ENCODE measurements around the gene AGBL1. TPM values are rescaled to one million over a fixed set of nuclear protein-coding genes. Genes with fewer than 3 reads are reported as not detected.
"Not testable (repeated sequence)": the region's sequence is repeated elsewhere in the genome, so short reads cannot be mapped to it uniquely, and the experiment has no call there.

The AGBL1 gene
- polyA plus RNA-seq, 1 donor from 2014 or later = not detected

DNA sequence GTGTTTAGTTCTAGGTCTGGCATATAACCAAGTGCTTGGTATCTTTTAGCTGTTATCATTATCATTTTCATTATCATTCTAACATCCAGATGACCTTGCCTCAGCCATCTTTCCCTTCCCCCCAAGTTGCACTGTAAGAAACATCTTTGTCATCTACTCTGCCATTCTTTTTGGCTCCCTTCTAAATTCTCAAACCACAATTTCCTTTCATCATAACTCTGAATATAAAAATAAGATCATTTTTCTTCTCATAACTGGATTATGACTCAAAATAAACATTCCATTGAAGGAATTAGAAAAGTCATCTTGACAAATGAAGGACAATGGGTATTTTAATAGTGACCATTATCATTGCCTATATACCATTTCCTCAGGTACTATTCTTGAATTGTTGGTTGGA, 786.2 kb downstream of the AGBL1 start:
- Mint-ChIP-seq H3K36me3 (no peaks in the 10 kb centered on the region), H3K27ac (no peak overlapping the region), H3K9me3 (peaks cover 0 to 3% (median 0%) of the 10 kb centered on the region in 3 donors), H3K4me1 (no peaks in the 10 kb centered on the region), H3K27me3 (no peaks in the 10 kb centered on the region), H3K4me3 (no peak overlapping the region)

DNA sequence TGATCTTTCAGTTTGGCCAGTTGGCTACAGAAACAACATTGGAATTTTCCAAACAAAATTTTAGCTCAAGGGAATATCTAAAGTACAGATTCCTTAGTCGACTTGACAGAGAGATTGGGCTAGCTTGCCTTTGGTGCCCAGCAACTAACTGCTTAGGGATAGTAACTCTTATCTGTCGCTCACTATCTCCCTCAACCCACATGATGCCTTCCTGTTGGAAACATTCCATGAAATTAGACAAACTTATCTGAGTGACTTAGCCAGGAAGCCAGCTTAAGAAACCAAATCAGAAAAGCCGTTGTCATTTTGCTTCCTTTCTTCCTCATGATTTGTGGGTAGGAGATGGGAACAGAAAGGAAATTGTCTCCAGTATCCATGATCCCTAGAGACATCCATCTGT, 791.2 kb downstream of the AGBL1 start:
- H3K4me1 Mint-ChIP-seq = peaks cover 0 to 1% (median 0%) of the 10 kb centered on the region in 3 donors
- no peak overlapping the region for H3K27ac Mint-ChIP-seq
- no peak overlapping the region for H3K4me3 Mint-ChIP-seq
- H3K36me3 Mint-ChIP-seq = no peaks in the 10 kb centered on the region
- H3K27me3 Mint-ChIP-seq = no peaks in the 10 kb centered on the region
- peaks cover 0 to 7% (median 0%) of the 10 kb centered on the region in 3 donors for H3K9me3 Mint-ChIP-seq

DNA sequence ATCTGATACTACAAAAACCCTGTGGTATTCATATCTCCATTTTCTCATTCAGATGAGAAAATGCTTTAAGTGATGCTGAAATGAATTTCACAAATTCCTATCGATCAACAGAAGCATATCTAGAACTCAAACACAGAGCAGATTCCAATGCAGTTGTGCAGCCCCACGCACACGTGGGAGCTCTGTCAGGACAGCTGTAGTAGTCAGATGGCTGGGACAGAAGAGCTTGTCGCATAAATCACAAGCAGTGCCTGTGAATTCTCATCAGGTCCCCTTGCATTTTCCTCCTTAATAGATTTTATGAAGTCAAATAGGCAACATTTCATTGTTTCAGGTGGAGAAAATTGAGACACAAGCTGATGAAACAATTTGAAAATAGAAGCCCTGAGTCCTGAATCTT, 792.3 kb downstream of the AGBL1 start:
- Mint-ChIP-seq H3K4me1 (peaks cover 0 to 1% (median 0%) of the 10 kb centered on the region in 3 donors), H3K9me3 (peaks cover 0 to 7% (median 0%) of the 10 kb centered on the region in 3 donors), H3K27ac (no peak overlapping the region), H3K27me3 (no peaks in the 10 kb centered on the region), H3K4me3 (no peak overlapping the region), H3K36me3 (no peaks in the 10 kb centered on the region)

DNA sequence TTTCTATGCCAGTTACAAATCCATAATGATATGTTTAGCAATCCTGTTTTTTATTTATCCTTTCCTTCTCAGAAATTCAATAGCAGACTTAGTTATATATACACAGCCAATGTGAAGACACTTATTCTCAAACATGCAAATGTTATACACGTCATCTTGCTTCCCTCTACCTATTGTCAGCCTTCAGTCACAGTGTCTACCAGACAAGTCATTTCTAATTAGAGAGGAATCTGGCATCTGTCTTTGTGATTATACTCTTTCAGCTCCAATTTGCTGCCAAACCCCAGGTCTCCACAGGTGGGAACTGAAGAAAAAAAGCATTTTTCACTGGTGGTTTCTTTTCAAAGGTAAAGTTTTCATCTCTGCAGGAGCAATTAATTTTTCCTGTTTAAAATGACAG, 793.1 kb downstream of the AGBL1 start:
- Mint-ChIP-seq H3K9me3 (peaks cover 0 to 7% (median 0%) of the 10 kb centered on the region in 3 donors), H3K36me3 (no peaks in the 10 kb centered on the region), H3K4me3 (no peak overlapping the region), H3K27ac (no peak overlapping the region), H3K4me1 (peaks cover 0 to 1% (median 0%) of the 10 kb centered on the region in 3 donors), H3K27me3 (no peaks in the 10 kb centered on the region)

DNA sequence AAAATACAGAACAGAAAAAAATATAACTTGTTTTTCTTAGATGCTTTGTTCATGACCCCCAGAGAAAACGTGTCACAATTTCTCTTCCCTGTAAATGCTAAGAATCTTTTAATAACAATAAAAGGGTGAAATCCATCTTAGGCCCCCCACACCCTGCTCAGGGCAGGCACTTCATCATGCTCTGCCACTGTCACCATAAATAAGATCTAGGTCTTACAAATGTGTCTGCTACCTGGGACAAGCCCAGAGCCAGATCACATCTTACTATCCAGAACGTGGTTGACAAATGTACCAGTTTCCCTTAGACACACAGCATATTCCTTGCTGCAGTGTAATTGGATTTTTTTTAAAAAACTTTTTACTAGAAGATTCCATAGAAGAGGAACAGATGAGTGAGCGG, 795.4 kb downstream of the AGBL1 start:
- Mint-ChIP-seq H3K27me3 (no peaks in the 10 kb centered on the region), H3K9me3 (peaks cover 0 to 9% (median under 1%) of the 10 kb centered on the region in 3 donors), H3K4me3 (no peak overlapping the region), H3K36me3 (no peaks in the 10 kb centered on the region), H3K27ac (no peak overlapping the region), H3K4me1 (peaks cover 0 to 1% (median 0%) of the 10 kb centered on the region in 3 donors)

DNA sequence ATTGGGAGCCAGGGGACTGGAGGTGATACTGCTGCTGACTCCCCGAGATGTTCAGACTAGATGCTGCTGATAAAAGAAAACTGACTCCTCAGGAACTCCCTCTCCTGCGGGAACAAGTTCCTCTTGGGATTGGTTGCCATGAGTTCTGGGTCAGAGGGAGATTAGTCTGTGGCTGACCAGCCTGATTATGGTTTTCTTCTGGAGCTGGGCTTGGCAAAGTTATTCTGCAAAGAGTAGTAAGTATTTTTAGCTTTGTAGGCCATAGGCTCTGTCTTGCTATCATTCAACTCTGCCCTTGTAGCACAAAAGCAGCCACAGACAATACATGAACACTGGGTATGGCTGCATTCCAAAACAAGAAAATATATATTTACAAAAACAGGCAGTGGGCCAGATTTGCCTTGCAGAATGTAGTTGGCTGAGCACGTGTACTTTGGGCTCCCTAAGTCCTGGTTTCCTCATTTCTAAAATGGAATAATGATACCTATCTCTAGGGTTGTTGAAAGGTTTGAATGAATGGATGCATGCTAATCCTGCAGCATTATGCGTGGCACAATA, 796.8 kb downstream of the AGBL1 start:
- peaks cover 0 to 6% (median 5%) of the 10 kb centered on the region in 3 donors for H3K9me3 Mint-ChIP-seq
- no peak overlapping the region for H3K27ac Mint-ChIP-seq
- no peak overlapping the region for H3K4me3 Mint-ChIP-seq
- no peaks in the 10 kb centered on the region for H3K27me3 Mint-ChIP-seq
- H3K4me1 Mint-ChIP-seq = peaks cover 0 to 1% (median 0%) of the 10 kb centered on the region in 3 donors
- H3K36me3 Mint-ChIP-seq = no peaks in the 10 kb centered on the region

DNA sequence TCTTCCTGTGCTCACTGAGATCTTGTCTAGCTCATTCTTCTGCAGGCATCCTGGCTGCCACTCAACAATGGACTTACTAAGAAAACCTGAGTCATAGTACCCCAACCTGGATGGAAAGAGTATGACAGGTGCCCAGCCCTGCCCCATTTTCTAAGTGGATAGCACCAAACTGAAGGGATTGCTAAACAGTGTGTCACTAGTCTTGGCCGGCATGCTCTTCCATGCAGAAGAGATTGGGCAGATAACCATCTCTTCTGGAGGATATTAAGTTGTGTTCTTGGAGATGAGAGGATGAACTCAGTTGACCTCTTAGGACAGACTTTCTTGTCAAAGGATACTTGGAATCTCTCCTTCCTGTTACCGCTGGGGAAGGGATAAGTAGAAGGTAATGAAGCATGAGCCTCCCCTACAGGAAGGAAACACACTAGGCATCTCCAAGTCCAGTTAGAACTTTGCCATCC, 797.5 kb downstream of the AGBL1 start:
- peaks cover 0 to 5% (median 5%) of the 10 kb centered on the region in 3 donors for H3K9me3 Mint-ChIP-seq
- no peak overlapping the region for H3K4me3 Mint-ChIP-seq
- no peaks in the 10 kb centered on the region for H3K27me3 Mint-ChIP-seq
- H3K36me3 Mint-ChIP-seq = no peaks in the 10 kb centered on the region
- H3K4me1 Mint-ChIP-seq = peaks cover 0 to 1% (median 0%) of the 10 kb centered on the region in 3 donors
- H3K27ac Mint-ChIP-seq = no peak overlapping the region

DNA sequence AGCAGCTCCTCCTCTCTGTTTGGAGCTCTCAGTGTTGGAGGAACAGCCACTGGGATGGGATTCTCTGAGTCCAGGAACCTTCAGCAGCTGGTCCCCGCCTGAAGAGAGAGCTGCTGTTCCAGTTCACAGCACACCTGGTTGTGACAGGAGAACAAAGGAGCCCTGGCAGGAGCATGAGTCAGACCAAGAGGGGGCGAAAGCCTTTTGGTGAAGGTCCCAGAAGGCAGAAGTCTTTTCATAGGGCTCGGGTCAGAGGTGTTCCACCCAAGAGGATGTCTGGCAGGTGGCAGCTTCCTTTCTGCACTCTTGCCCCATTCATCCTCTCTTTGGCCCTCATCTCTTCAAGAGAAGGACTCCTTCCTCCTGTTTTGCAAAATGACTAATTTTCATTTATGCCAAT, 799.2 kb downstream of the AGBL1 start:
- not testable (repeated sequence) for H3K27ac Mint-ChIP-seq, H3K4me3 Mint-ChIP-seq, H3K27me3 Mint-ChIP-seq, H3K9me3 Mint-ChIP-seq, H3K4me1 Mint-ChIP-seq, H3K36me3 Mint-ChIP-seq

DNA sequence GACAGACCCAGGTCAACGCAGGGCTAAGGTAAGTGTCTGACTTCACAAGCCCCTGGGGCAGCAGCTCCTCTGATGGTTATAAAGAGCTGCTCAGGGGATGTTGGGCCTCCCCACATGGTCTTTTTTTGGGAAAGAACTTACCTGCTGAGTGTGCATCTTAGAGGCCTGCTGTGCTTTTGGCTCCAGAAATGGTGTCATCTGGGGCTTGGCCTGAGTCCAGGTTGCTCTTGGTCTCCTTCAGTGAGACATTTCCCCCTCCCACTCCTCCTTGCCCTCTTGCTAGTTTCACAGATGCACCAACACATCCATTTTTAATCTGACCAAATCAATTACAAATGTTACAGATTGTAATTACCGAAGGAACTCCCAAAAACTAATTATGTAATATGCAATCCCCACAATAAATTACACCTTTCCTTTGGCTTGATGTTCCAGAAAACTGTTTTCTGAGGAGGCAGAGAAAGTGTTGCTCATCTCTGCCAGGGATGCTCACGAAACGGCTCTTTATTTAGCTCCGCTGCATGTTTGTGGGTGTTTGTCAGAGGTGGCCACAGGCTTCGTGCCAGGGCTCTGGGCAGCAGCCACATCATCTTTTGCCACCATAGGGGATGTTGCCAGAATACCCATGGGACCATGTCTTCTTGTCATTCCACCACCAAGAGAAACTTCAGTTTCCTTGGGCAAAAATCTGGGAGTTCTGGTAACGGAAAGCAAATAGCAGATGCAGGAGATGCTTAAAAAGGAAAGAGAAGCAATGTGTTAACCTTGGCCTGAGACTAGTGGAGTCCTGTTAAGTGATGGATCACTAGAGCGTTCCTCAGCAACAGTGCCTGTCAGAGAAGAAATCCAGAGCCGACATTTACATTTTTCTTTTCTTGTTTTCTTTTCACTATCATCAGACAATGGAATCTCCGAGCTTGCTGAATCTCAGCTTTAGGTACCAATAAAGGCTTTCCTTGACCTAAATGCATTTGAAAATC, 799.9 kb downstream of the AGBL1 start:
- no peak overlapping the region for H3K4me3 Mint-ChIP-seq
- H3K36me3 Mint-ChIP-seq = no peaks in the 10 kb centered on the region
- H3K9me3 Mint-ChIP-seq = peaks cover 0 to 5% (median 4%) of the 10 kb centered on the region in 3 donors
- no peak overlapping the region for H3K27ac Mint-ChIP-seq
- H3K4me1 Mint-ChIP-seq = peaks cover 0 to 1% (median 0%) of the 10 kb centered on the region in 3 donors
- H3K27me3 Mint-ChIP-seq = no peaks in the 10 kb centered on the region

DNA sequence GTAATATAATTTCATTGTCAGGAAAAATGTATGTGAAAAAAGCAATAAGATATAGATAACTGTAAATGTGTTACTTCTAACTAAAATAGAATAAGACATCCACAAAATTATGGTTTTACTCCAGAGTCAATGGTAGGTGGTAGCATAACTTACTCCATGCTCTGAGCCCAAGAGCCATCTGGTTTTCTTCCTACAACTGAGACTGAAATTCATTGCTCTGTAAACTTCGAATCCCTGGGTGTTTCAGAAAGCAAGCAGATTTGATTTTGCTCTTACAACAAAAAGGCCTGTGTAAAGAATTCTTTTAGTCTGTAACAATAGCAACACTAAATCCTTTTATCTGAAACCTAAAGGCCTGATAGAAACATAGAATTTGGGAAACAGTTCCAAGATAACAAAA, 805.9 kb downstream of the AGBL1 start:
- H3K4me3 Mint-ChIP-seq = no peak overlapping the region
- no peak overlapping the region for H3K27ac Mint-ChIP-seq
- H3K36me3 Mint-ChIP-seq = no peaks in the 10 kb centered on the region
- H3K27me3 Mint-ChIP-seq = no peaks in the 10 kb centered on the region
- peaks cover 0 to 6% (median 2%) of the 10 kb centered on the region in 3 donors for H3K9me3 Mint-ChIP-seq
- no peaks in the 10 kb centered on the region for H3K4me1 Mint-ChIP-seq

DNA sequence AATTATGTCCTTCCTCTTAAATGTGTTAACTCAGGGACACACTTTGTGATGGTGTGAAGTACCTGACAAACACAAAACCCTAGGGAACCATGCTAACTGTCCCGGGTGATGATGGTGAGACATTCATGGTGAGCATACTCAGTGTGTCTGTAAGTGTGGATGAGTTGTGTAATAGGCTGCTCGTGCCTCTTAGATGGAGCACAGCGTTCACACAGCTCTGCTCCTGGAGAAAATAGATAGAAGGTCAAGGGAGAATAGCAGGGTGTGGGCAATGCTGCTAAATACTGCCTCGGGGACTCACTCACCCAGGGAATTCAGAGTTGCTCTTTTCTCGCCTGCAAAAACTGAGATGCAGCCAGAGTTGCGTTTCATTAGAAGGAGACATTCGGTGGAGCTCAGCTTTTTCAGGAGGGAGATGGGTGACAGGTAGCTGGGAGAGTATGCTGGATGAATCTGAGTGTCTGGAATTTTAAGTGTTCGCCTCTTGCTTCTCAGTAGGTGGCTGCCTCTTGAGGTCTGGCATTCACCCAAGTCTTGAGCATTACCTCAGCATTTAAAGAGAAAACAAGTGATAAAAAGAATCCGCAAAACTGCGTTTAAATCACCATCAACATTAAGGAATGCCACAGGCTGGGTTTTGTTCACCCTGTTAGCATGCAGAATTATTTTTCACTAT, 813.2 kb downstream of the AGBL1 start:
- Mint-ChIP-seq H3K4me3 (no peak overlapping the region), H3K27me3 (no peaks in the 10 kb centered on the region), H3K36me3 (peaks cover 2% of the 10 kb centered on the region), H3K4me1 (no peaks in the 10 kb centered on the region), H3K9me3 (peaks cover 0 to 6% (median 2%) of the 10 kb centered on the region in 3 donors), H3K27ac (peak overlapping the region in 1 of 3 donors; percentile 13)

DNA sequence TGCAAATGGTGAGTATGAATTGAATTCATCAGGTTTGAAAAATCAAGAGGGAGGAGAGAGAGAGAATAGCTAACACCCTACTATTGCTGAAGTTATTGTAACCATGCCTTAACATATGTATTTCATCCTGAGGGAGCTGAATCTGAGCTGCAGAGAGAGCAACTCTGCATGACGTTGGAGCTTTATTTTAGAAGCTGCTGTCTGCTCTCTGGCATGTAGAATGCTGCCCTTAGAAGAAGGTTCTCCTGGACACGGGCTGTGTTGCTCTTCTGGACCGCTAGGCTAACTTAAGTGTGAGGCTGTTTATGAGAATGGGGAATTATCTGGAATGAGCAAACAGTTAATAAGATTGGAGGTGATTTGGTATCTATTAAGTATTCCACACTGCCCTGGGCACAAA, 814.6 kb downstream of the AGBL1 start:
- Mint-ChIP-seq H3K27me3 (no peaks in the 10 kb centered on the region), H3K36me3 (peaks cover 2% of the 10 kb centered on the region)

DNA sequence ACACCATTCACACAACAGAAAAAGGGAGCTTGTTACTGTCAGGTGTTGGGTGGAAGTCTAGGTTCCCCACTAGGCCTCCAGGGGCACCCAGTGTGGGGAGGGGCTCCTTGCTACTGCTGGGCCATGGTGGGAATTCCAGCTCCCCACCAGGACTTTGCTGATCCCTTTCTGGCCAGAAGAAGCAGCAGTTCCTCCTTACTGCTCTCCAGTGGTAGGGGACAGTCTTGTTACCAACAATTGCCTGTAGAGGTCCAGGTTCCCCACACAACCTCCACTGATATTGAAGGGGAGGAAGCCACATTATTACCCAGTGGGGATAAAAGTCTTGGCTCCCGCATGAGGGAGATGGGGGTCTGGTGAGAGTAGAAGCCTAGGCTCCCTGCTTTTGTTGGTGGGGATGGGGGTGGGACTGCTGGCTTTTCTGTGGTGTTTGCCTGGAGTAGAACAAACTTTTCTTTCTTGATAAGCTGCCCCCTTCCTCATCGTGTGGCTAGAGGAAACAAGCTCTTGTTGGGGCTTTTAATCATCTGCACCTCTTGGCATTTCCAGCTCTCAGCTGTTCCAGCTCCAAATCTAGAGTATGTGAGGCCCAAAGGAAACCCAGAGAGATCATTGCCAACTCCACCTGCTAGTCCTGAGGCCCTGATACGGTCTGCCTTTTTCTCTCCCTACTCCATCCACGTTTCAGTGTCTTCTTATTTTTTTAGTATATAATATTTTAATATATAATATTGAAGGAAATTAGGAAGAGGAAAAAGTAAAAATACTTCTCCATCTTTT, 824.2 kb downstream of the AGBL1 start:
- no peak overlapping the region for H3K27ac Mint-ChIP-seq
- H3K27me3 Mint-ChIP-seq = peaks cover 4% of the 10 kb centered on the region
- peaks cover 0 to 2% (median 0%) of the 10 kb centered on the region in 3 donors for H3K4me1 Mint-ChIP-seq
- H3K4me3 Mint-ChIP-seq = no peak overlapping the region
- peaks cover 3 to 8% (median 7%) of the 10 kb centered on the region in 3 donors for H3K9me3 Mint-ChIP-seq
- no peaks in the 10 kb centered on the region for H3K36me3 Mint-ChIP-seq

More for the DNA sequence above, 814.6 kb downstream of the AGBL1 start:
- H3K4me1 Mint-ChIP-seq = no peaks in the 10 kb centered on the region
- H3K4me3 Mint-ChIP-seq = no peak overlapping the region
- H3K27ac Mint-ChIP-seq = no peak overlapping the region
- H3K9me3 Mint-ChIP-seq = peaks cover 0 to 4% (median 2%) of the 10 kb centered on the region in 3 donors

DNA sequence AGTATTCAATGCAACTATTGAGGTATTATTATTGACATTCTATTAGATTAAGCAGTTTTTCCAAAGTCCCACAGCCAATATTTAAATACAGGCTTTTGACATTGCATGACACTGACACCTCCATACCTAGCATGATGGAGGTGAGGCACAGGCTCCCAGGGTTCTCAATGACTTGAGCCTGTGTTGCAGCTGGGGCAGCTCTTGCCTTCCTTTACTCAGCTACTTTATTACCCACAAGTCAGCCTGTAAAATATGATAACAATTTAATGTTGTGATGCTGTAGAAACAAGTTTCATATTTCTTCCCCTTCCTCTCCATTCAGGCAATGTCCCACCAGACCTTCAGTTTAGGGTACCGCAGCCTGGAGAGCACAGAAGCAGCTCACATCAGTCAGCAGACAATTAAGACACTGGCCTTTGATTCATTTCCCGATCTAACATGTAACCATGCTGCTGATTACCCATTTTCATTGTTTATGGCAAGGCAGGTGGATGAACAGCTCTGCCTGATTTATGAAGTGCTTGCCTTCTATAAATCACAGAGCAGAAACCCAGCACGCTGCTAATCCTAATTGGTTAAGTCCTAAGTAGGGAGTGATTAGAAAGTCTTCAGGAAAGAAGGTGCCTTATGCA, 826.1 kb downstream of the AGBL1 start:
- H3K4me3 Mint-ChIP-seq = no peak overlapping the region
- peaks cover 8 to 10% (median 8%) of the 10 kb centered on the region in 3 donors for H3K9me3 Mint-ChIP-seq
- no peak overlapping the region for H3K27ac Mint-ChIP-seq
- H3K4me1 Mint-ChIP-seq = peaks cover 0 to 2% (median 0%) of the 10 kb centered on the region in 3 donors
- no peaks in the 10 kb centered on the region for H3K36me3 Mint-ChIP-seq
- peaks cover 4% of the 10 kb centered on the region for H3K27me3 Mint-ChIP-seq

Measured in IgD-negative memory B cell (primary cell).